Measurements from ENCODE around the gene RAMP1.

RAMP1 gene

GRCh38 chr2:237859533-237860272 lies at the start of gene RAMP1:
RAMP1 (plus strand) TSS chr2:237859623; CDS start chr2:237859676, 53 bp downstream.
- ChIA-PET POLR2A (no interaction called here), CTCF (no interaction called here)
- TF ChIP-seq BHLHE40 (IDR thresholded peaks at IDR 0.05; ENCODE audit: borderline replicate concordance): no peak
- no peak for TF ChIP-seq LEF1 (IDR thresholded peaks at IDR 0.05; ENCODE audit: borderline replicate concordance)
- no peak for TF ChIP-seq CTBP1 (IDR thresholded peaks at IDR 0.05; ENCODE audit: borderline replicate concordance)
- TF ChIP-seq, protein P1, sequence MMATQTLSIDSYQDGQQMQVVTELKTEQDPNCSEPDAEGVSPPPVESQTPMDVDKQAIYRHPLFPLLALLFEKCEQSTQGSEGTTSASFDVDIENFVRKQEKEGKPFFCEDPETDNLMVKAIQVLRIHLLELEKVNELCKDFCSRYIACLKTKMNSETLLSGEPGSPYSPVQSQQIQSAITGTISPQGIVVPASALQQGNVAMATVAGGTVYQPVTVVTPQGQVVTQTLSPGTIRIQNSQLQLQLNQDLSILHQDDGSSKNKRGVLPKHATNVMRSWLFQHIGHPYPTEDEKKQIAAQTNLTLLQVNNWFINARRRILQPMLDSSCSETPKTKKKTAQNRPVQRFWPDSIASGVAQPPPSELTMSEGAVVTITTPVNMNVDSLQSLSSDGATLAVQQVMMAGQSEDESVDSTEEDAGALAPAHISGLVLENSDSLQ (IDR thresholded peaks at IDR 0.05): no peak
- no peak for TF ChIP-seq ZNF384 (IDR thresholded peaks at IDR 0.05)
- no peak for TF ChIP-seq FOXA1 (IDR thresholded peaks at IDR 0.05)
- no peak for TF ChIP-seq ARNT (IDR thresholded peaks at IDR 0.05)
- TF ChIP-seq TARDBP (IDR thresholded peaks at IDR 0.05): no peak
- TF ChIP-seq L3MBTL2 (conservative IDR thresholded peaks at IDR 0.05): no peak
- TF ChIP-seq SP1 (IDR thresholded peaks at IDR 0.05): no peak
- no peak for TF ChIP-seq HDGF (IDR thresholded peaks at IDR 0.05; ENCODE audit: borderline replicate concordance)
- TF ChIP-seq NFRKB (IDR thresholded peaks at IDR 0.05): no peak
- no peak for TF ChIP-seq FOXM1 (IDR thresholded peaks at IDR 0.05; ENCODE audit: borderline replicate concordance)
- TF ChIP-seq FOXK2 (IDR thresholded peaks at IDR 0.05): no peak
- no peak for TF ChIP-seq SUZ12 (IDR thresholded peaks at IDR 0.05)
- no peak for TF ChIP-seq ELF4 (IDR thresholded peaks at IDR 0.05)
- DNase-seq (ENCODE audit: extremely low spot score): no peak

DNA sequence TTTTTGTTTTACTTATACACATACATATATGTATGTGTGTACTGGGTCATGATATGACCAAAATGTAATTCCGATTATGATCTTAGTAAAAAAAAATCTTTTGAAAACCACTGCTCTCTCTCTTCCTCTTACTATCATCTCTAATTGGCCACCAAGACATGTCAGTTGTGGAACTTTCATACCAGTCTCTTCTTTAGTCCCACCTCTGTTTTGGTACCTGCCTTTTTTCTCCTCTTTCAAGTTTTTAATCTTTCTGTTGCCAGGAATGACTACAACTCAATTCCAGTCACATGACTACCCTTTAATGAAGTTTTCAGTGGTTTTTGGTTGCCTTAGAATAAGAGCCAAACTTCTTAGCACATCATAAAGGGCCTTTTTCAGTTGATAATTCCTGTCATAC lies 43.8 kb upstream of the RAMP1 start:
- TF ChIP-seq TARDBP (IDR thresholded peaks at IDR 0.05) (no peak), L3MBTL2 (conservative IDR thresholded peaks at IDR 0.05) (no peak), ELF4 (IDR thresholded peaks at IDR 0.05) (no peak), SUZ12 (IDR thresholded peaks at IDR 0.05) (no peak), HDGF (IDR thresholded peaks at IDR 0.05; ENCODE audit: borderline replicate concordance) (no peak), NFRKB (IDR thresholded peaks at IDR 0.05) (no peak), BHLHE40 (IDR thresholded peaks at IDR 0.05; ENCODE audit: borderline replicate concordance) (no peak), LEF1 (IDR thresholded peaks at IDR 0.05; ENCODE audit: borderline replicate concordance) (no peak), CTBP1 (IDR thresholded peaks at IDR 0.05; ENCODE audit: borderline replicate concordance) (no peak), FOXA1 (IDR thresholded peaks at IDR 0.05) (no peak), FOXM1 (IDR thresholded peaks at IDR 0.05; ENCODE audit: borderline replicate concordance) (no peak), ZNF384 (IDR thresholded peaks at IDR 0.05) (no peak), FOXK2 (IDR thresholded peaks at IDR 0.05) (no peak), SP1 (IDR thresholded peaks at IDR 0.05) (no peak), ARNT (IDR thresholded peaks at IDR 0.05) (no peak)
- TF ChIP-seq, protein P1 (IDR thresholded peaks at IDR 0.05): no peak
- ChIA-PET CTCF (no interaction called here), POLR2A (no interaction called here)
- no peak for DNase-seq (ENCODE audit: extremely low spot score)

- CTCF ChIA-PET: interaction anchor here (1.0 kb wide), 1 partner anchor 222 kb away, joined by 4 read pairs; no protein-coding TSS in a partner anchor
- no peak for DNase-seq (ENCODE audit: extremely low spot score)
- POLR2A ChIA-PET: no interaction called here
- TF ChIP-seq TARDBP (IDR thresholded peaks at IDR 0.05): no peak
- TF ChIP-seq ZNF384 (IDR thresholded peaks at IDR 0.05): no peak
- TF ChIP-seq ELF4 (IDR thresholded peaks at IDR 0.05): no peak
- no peak for TF ChIP-seq LEF1 (IDR thresholded peaks at IDR 0.05; ENCODE audit: borderline replicate concordance)
- TF ChIP-seq L3MBTL2 (conservative IDR thresholded peaks at IDR 0.05): no peak
- TF ChIP-seq FOXM1 (IDR thresholded peaks at IDR 0.05; ENCODE audit: borderline replicate concordance): no peak
- no peak for TF ChIP-seq HDGF (IDR thresholded peaks at IDR 0.05; ENCODE audit: borderline replicate concordance)
- no peak for TF ChIP-seq SP1 (IDR thresholded peaks at IDR 0.05)
- no peak for TF ChIP-seq ARNT (IDR thresholded peaks at IDR 0.05)
- TF ChIP-seq NFRKB (IDR thresholded peaks at IDR 0.05): no peak
- no peak for TF ChIP-seq FOXK2 (IDR thresholded peaks at IDR 0.05)
- no peak for TF ChIP-seq SUZ12 (IDR thresholded peaks at IDR 0.05)
- no peak for TF ChIP-seq BHLHE40 (IDR thresholded peaks at IDR 0.05; ENCODE audit: borderline replicate concordance)
- TF ChIP-seq CTBP1 (IDR thresholded peaks at IDR 0.05; ENCODE audit: borderline replicate concordance): no peak
- TF ChIP-seq, protein P1 (IDR thresholded peaks at IDR 0.05): no peak
- no peak for TF ChIP-seq FOXA1 (IDR thresholded peaks at IDR 0.05)
Observed at GRCh38 chr2:237816531-237816930, 42.9 kb upstream of the RAMP1 start.

DNA sequence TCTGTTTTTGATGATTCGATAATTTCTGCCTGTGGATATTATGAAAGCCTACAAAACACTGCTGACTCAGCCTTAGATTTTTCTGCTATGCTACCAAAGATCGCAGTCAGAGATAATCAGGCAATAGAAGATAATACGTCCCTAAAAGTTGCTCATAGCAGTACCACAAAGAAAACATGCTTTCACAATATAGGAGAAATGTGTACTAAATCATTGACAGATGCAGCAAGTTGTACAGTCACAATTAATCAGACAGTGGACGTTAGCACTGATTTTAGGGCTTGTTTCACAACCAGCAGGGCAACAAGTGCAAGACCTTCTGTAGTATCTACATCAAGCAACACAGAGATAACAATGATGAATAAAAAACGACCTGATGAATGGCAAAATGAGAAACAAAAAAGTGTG lies 41.4 kb upstream of the RAMP1 start:
- DNase-seq (ENCODE audit: extremely low spot score): no peak
- POLR2A ChIA-PET: no interaction called here
- no peak for TF ChIP-seq CTBP1 (IDR thresholded peaks at IDR 0.05; ENCODE audit: borderline replicate concordance)
- no peak for TF ChIP-seq SUZ12 (IDR thresholded peaks at IDR 0.05)
- TF ChIP-seq FOXA1 (IDR thresholded peaks at IDR 0.05): no peak
- TF ChIP-seq ELF4 (IDR thresholded peaks at IDR 0.05): no peak
- TF ChIP-seq SP1 (IDR thresholded peaks at IDR 0.05): no peak
- no peak for TF ChIP-seq ZNF384 (IDR thresholded peaks at IDR 0.05)
- no peak for TF ChIP-seq LEF1 (IDR thresholded peaks at IDR 0.05; ENCODE audit: borderline replicate concordance)
- CTCF ChIA-PET: interaction anchor here (0.8 kb wide), 1 partner anchor 40 kb away, joined by 3 read pairs; no protein-coding TSS in a partner anchor

- no peak for DNase-seq (ENCODE audit: extremely low spot score)
- ChIA-PET POLR2A (no interaction called here), CTCF (no interaction called here)
- TF ChIP-seq HDGF (IDR thresholded peaks at IDR 0.05; ENCODE audit: borderline replicate concordance): no peak
- no peak for TF ChIP-seq FOXM1 (IDR thresholded peaks at IDR 0.05; ENCODE audit: borderline replicate concordance)
- no peak for TF ChIP-seq TARDBP (IDR thresholded peaks at IDR 0.05)
- TF ChIP-seq, protein P1 (IDR thresholded peaks at IDR 0.05): no peak
- no peak for TF ChIP-seq FOXK2 (IDR thresholded peaks at IDR 0.05)
- TF ChIP-seq FOXA1 (IDR thresholded peaks at IDR 0.05): no peak
- no peak for TF ChIP-seq ELF4 (IDR thresholded peaks at IDR 0.05)
- no peak for TF ChIP-seq SP1 (IDR thresholded peaks at IDR 0.05)
- no peak for TF ChIP-seq ZNF384 (IDR thresholded peaks at IDR 0.05)
Observed at GRCh38 chr2:237819231-237819630, 40.2 kb upstream of the RAMP1 start.

All from HEK293T (cell line).